Measurements from ENCODE around the gene SLC24A3.
A peak's percentile ranks its signal among the peaks of the same experiment; 100 is the strongest.

Gene SLC24A3

DNA sequence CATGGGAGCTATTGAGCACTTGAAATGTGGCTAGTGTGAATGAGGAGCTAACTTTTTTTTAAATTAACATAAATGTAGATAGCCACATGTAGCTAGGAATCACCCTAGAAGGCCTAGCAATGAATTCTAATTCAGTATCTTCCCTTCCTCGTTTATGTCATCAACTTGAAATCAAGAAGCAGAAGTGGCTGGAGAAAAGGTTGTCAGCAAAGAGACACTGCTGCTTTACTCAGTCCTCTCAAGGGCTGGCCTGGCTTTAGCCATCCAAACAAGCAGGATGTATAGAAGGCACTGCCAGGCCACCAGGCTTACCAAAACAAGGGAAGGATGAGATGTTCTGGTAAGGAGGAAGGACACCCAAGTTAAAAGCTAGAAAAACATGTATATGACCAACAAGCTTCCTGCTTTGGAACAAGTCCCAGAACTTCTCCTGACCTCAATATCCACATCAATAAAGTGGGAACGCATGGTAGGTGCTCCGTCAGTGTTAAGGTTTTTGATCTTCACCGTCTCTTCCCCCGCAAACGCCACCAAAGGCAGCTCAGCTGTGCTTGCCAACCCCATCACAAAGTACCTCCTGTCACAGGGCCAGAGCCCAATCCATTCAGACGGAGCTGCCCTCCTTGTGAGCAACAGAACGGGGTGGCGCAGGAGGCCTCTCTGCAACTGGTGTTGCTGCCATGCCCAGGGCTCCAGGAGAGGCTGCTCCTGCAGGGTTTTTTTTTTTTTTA, 309.8 kb downstream of the SLC24A3 start:
- Mint-ChIP-seq H3K9me3 (no peaks in the 10 kb centered on the region), H3K27me3 (ENCODE audit: low read depth) (no peaks in the 10 kb centered on the region), H3K4me3 (no peak overlapping the region), H3K4me1 (ENCODE audit: low read depth) (no peaks in the 10 kb centered on the region), H3K27ac (no peak overlapping the region), H3K36me3 (ENCODE audit: low read depth) (no peaks in the 10 kb centered on the region)
- DNase-seq (ENCODE audit: low spot score): no peak

DNA sequence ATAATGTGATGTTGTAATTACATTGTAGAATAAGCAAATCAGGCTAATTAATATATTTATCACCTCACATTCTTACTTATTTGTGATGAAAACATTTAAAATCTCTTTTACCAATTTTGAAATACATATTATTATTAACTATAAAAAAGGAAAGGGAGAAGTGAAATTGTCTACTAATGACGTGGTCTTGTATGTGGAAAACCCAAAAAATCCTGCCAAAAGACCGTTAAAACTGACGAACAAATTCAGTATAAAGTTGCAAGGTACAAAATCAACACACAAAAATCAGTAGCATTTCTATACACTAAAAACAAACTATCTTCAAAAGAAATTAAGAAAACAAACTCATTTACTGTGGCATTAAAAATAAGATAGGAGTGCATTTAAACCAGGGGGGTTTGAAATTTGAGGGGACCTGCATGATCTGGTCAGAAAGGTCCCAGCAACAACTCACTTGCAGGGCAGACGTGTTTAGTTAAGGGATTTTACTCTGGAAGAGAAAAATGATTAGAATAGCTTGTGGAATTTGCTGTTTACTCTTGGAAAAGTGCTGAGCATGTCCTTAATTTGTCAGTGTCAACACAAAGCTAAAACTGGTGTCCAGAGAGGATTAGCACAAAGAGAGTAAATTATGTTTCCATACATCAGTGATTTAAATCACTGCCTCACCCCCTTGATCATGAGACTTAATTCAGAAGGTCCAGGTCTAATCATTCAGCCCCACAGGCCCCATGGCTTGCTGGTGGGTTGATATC, 310.6 kb downstream of the SLC24A3 start:
- no peak overlapping the region for H3K27ac Mint-ChIP-seq
- no peaks in the 10 kb centered on the region for H3K4me1 Mint-ChIP-seq (ENCODE audit: low read depth)
- H3K9me3 Mint-ChIP-seq: no peaks in the 10 kb centered on the region
- H3K36me3 Mint-ChIP-seq (ENCODE audit: low read depth): no peaks in the 10 kb centered on the region
- H3K4me3 Mint-ChIP-seq: no peak overlapping the region
- no peaks in the 10 kb centered on the region for H3K27me3 Mint-ChIP-seq (ENCODE audit: low read depth)
- no peak for DNase-seq (ENCODE audit: low spot score)

DNA sequence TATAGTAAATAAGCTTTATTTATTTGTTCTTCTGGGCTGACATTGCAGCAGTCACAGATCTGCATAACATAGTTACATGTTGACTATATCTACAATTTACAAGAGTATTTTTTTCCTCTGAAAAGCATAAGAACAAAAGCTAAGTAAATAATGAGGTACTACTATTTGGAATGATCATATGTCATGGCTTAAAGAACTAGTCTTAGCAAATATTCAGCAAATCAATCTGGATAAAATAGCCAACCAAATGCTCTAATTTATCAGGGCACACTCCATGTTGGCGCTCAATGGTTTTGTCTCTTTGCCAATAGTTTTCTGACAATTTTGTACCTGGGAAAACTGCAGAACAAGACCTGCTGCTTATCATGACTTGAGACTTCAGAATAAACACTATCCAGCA, 312.2 kb downstream of the SLC24A3 start:
- Mint-ChIP-seq H3K4me1 (ENCODE audit: low read depth) (no peaks in the 10 kb centered on the region), H3K27me3 (ENCODE audit: low read depth) (no peaks in the 10 kb centered on the region), H3K27ac (no peak overlapping the region), H3K4me3 (no peak overlapping the region), H3K9me3 (no peaks in the 10 kb centered on the region), H3K36me3 (ENCODE audit: low read depth) (no peaks in the 10 kb centered on the region)
- no peak for DNase-seq (ENCODE audit: low spot score)

DNA sequence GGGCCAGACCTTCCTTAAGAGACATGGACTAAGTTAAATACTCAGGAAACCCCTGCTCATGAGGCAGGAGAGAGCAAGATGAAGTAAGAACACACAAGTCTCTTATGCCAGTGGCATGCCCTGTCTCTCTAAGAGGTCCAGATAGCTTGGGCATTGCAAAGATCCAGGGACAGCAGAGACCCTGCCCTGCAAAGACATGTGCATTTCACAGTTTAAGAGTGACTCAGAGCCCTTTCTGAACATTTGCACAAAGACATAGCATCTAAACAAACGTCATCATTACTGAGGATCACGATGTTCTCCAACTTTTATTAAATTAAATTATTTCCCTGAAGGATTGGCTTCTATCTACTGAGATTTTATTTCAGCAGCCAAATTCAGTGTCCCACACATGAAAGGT, 315.1 kb downstream of the SLC24A3 start:
- H3K36me3 Mint-ChIP-seq (ENCODE audit: low read depth): no peaks in the 10 kb centered on the region
- no peaks in the 10 kb centered on the region for H3K4me1 Mint-ChIP-seq (ENCODE audit: low read depth)
- H3K27ac Mint-ChIP-seq: no peak overlapping the region
- no peaks in the 10 kb centered on the region for H3K9me3 Mint-ChIP-seq
- H3K27me3 Mint-ChIP-seq (ENCODE audit: low read depth): no peaks in the 10 kb centered on the region
- no peak for DNase-seq (ENCODE audit: low spot score)
- H3K4me3 Mint-ChIP-seq: no peak overlapping the region

DNA sequence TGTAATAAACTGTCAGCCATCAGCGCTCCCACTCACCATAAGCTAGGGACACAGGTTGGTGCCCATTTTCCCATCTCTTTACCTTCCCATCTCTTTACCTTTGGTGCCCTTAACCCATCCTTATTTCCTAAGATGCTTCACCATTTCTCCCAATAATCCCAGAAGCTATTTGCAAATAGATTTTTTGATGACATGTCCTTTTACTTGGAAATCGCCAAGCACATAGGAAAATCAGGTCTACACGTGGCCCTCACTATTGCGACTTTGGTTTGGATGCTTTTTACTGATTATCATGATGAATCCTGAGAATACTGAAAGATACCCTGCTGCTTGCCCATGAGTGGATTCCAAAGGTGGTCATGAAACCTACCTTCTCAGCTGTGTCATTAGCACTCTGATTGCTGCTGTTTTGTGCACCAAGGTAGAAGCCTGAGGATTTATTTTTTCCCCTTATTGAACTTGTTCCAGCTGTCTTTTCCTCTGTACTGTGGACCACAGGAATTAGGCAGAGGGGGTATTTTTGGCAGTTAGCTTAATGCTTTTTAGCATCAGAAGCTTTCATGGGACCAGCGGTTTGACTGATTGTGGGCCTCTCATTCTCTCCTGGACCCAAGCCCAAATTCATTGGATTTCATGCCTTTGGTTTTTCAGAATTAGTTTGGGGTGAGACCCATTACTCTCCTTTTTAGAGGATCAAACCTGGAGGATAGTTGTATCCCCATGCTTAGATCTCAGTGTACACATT, 316.0 kb downstream of the SLC24A3 start:
- H3K4me3 Mint-ChIP-seq: no peak overlapping the region
- no peak for DNase-seq (ENCODE audit: low spot score)
- H3K4me1 Mint-ChIP-seq (ENCODE audit: low read depth): no peaks in the 10 kb centered on the region
- no peaks in the 10 kb centered on the region for H3K27me3 Mint-ChIP-seq (ENCODE audit: low read depth)
- H3K9me3 Mint-ChIP-seq: peaks cover 4% of the 10 kb centered on the region
- no peak overlapping the region for H3K27ac Mint-ChIP-seq
- H3K36me3 Mint-ChIP-seq (ENCODE audit: low read depth): no peaks in the 10 kb centered on the region

DNA sequence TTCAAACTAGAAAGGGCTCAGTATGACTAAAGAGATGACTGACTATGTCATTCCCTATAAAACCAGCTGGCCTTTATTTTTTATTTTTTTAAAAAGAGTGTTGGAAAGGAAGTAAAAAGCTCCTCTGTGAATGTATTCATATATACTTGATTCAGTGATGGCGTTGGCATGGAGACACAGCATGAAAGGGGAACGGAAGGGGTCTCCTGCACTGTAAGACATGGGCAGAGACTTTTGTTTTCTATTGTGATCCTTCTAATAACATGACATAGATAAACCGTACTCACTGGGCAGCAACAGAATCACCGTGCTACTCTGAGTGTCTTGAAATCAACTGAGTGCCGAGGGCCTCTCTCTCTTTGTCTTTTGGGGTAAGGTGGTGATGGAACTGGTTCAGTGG, 317.6 kb downstream of the SLC24A3 start:
- no peak overlapping the region for H3K27ac Mint-ChIP-seq
- no peak overlapping the region for H3K4me3 Mint-ChIP-seq
- H3K27me3 Mint-ChIP-seq (ENCODE audit: low read depth): no peaks in the 10 kb centered on the region
- DNase-seq (ENCODE audit: low spot score): no peak
- no peaks in the 10 kb centered on the region for H3K4me1 Mint-ChIP-seq (ENCODE audit: low read depth)
- H3K9me3 Mint-ChIP-seq: peaks cover 4% of the 10 kb centered on the region
- H3K36me3 Mint-ChIP-seq (ENCODE audit: low read depth): no peaks in the 10 kb centered on the region

DNA sequence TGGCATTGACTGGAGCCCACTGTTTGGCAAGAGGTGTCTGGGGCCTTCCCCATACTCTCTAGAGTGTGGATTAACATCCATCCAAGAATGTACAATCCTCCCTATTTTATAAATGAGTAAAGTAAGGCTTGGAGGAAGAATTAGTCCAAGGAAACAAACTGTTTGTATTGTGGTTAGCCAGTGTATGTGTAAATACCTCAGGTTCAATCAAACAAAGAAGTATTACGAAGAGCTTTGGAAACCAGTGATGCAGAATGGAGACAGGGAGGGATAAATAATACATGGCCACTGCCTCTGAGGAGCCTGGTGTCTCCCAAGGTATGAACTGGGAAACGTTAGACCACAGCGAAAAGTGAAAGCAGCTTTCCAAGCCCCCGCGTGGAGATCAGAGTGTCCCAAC, 319.0 kb downstream of the SLC24A3 start:
- no peak overlapping the region for H3K4me3 Mint-ChIP-seq
- no peaks in the 10 kb centered on the region for H3K36me3 Mint-ChIP-seq (ENCODE audit: low read depth)
- peaks cover 4% of the 10 kb centered on the region for H3K9me3 Mint-ChIP-seq
- no peaks in the 10 kb centered on the region for H3K27me3 Mint-ChIP-seq (ENCODE audit: low read depth)
- no peaks in the 10 kb centered on the region for H3K4me1 Mint-ChIP-seq (ENCODE audit: low read depth)
- no peak for DNase-seq (ENCODE audit: low spot score)
- no peak overlapping the region for H3K27ac Mint-ChIP-seq

DNA sequence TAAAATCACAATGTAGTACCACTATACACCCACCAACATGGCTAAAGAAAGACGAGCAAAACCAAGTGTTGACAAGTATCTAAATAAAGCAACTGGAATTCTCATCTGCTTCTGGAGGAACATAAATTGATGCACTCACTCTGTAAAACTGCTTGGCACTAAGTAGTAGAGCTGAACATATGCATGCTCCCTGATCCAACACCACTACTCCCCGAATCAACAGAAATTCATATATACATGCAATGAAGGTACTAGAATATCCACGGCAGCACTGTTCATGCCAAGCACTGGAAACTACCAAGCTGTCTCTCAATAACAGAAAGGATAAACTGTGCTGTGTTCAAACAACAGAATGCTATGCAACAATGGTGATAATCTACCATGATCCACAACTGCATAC, 326.1 kb downstream of the SLC24A3 start:
- H3K4me3 Mint-ChIP-seq: no peak overlapping the region
- no peaks in the 10 kb centered on the region for H3K36me3 Mint-ChIP-seq (ENCODE audit: low read depth)
- H3K27me3 Mint-ChIP-seq (ENCODE audit: low read depth): no peaks in the 10 kb centered on the region
- no peak overlapping the region for H3K27ac Mint-ChIP-seq
- no peaks in the 10 kb centered on the region for H3K9me3 Mint-ChIP-seq
- H3K4me1 Mint-ChIP-seq (ENCODE audit: low read depth): peaks cover 1% of the 10 kb centered on the region
- DNase-seq (ENCODE audit: low spot score): no peak

DNA sequence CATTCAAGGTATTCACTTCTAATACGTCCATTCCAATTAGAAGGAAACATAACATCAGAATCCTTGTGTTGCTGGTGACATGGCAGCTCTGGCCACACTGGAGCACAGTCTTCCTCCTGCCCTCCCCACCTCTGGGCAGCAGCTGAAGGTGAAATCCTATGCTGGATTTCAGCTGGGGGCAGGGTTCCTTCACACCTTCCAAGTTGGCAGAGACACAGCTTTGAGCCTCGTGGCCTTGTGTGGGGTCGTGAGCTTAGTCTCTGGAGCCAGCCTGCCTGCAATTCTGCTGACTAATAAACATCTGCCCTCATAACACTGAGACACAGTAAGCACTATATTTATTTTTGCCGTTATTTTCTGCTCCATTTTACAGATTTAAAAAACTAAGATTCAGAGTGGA, 326.7 kb downstream of the SLC24A3 start:
- H3K4me3 Mint-ChIP-seq: no peak overlapping the region
- H3K4me1 Mint-ChIP-seq (ENCODE audit: low read depth): peaks cover 1% of the 10 kb centered on the region
- DNase-seq (ENCODE audit: low spot score): no peak
- H3K27me3 Mint-ChIP-seq (ENCODE audit: low read depth): no peaks in the 10 kb centered on the region
- no peak overlapping the region for H3K27ac Mint-ChIP-seq
- H3K36me3 Mint-ChIP-seq (ENCODE audit: low read depth): no peaks in the 10 kb centered on the region
- no peaks in the 10 kb centered on the region for H3K9me3 Mint-ChIP-seq

DNA sequence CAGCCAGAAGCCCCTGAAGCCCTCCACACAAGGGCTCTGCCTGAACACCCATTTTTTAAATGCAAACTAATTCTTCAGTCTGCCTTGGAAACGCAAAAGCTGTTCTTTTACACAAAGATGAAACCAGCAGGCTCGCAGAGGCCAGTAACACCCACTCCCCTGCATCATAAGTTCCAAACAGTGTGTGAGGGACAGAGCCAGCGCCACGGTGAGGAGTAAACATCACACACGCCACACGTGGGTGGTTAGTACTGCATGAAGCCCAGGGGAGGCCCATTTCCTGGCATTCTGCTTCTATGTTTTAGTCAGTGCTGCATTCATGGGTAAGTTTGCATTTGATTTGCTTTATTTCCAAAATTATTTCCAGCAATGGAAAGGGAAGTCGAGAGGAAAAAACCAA, 327.9 kb downstream of the SLC24A3 start:
- Mint-ChIP-seq H3K27ac (no peak overlapping the region), H3K27me3 (ENCODE audit: low read depth) (no peaks in the 10 kb centered on the region), H3K4me1 (ENCODE audit: low read depth) (peaks cover 1% of the 10 kb centered on the region), H3K9me3 (no peaks in the 10 kb centered on the region), H3K36me3 (ENCODE audit: low read depth) (no peaks in the 10 kb centered on the region), H3K4me3 (no peak overlapping the region)
- DNase-seq (ENCODE audit: low spot score): peak; percentile 67

DNA sequence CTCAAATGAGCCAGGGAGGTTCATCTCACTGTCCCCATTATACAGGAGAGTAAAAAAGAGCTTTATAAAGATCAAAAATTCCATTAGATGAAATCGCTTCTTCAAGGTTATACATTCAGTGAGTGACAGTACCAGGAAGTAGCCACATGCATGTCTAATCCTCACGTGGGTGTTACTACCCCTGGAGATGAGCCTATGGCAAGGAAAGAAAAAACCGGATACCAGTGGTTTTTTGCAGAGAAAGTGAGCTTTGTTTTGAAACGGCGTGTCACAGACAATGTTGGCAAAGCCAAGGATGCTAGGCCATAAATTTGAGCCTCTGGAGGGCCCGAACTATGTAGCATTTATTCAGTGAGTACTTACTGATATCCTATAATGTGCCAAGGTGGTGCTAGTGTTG, 330.7 kb downstream of the SLC24A3 start:
- DNase-seq (ENCODE audit: low spot score): no peak
- Mint-ChIP-seq H3K27ac (no peak overlapping the region), H3K36me3 (ENCODE audit: low read depth) (no peaks in the 10 kb centered on the region), H3K4me1 (ENCODE audit: low read depth) (peaks cover 1% of the 10 kb centered on the region), H3K9me3 (no peaks in the 10 kb centered on the region), H3K27me3 (ENCODE audit: low read depth) (no peaks in the 10 kb centered on the region), H3K4me3 (peak overlapping the region; percentile 13)

DNA sequence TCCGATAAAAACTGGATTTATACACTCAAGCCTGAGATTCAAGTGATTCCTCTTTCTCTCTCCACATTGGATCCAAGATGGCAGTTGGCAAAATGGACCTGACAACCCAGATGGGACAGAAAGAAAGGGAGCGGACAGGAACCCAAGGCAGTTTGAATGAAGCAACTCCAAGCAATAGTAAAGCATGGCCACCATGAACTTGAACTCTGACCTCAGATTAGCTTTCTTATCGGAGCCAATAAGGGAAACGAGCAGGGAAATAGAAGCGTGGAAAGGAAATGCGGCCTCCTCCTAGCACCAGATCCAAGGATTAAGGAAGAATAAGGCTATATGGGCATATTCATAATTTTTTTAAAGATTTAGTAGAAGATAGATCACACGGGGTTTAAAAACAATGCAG, 332.2 kb downstream of the SLC24A3 start:
- H3K27ac Mint-ChIP-seq: no peak overlapping the region
- H3K36me3 Mint-ChIP-seq (ENCODE audit: low read depth): no peaks in the 10 kb centered on the region
- H3K9me3 Mint-ChIP-seq: no peaks in the 10 kb centered on the region
- H3K4me1 Mint-ChIP-seq (ENCODE audit: low read depth): peaks cover 1% of the 10 kb centered on the region
- H3K4me3 Mint-ChIP-seq: no peak overlapping the region
- H3K27me3 Mint-ChIP-seq (ENCODE audit: low read depth): no peaks in the 10 kb centered on the region
- no peak for DNase-seq (ENCODE audit: low spot score)

DNA sequence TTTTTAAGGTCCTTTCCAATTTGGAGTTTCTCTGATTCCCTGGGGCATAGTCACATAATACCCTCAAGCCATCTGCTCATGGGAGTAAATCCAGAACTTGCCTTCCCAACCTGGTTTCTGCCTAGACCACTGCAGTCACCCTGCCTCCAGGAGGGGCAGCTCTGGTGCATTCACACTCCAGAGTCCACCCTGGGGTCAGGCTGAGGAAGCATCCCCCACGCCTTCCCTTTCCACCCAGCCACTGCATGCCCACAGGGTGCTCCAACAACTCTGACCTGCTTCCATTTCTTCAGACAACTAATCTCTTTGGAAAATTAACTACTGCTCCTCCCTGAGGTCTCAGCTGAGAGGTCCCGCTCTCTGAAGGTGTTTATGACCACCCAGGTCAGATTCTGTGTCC, 334.2 kb downstream of the SLC24A3 start:
- no peak for DNase-seq (ENCODE audit: low spot score)
- H3K4me1 Mint-ChIP-seq (ENCODE audit: low read depth): no peaks in the 10 kb centered on the region
- H3K27me3 Mint-ChIP-seq (ENCODE audit: low read depth): no peaks in the 10 kb centered on the region
- no peak overlapping the region for H3K27ac Mint-ChIP-seq
- H3K36me3 Mint-ChIP-seq (ENCODE audit: low read depth): no peaks in the 10 kb centered on the region
- no peak overlapping the region for H3K4me3 Mint-ChIP-seq
- no peaks in the 10 kb centered on the region for H3K9me3 Mint-ChIP-seq

DNA sequence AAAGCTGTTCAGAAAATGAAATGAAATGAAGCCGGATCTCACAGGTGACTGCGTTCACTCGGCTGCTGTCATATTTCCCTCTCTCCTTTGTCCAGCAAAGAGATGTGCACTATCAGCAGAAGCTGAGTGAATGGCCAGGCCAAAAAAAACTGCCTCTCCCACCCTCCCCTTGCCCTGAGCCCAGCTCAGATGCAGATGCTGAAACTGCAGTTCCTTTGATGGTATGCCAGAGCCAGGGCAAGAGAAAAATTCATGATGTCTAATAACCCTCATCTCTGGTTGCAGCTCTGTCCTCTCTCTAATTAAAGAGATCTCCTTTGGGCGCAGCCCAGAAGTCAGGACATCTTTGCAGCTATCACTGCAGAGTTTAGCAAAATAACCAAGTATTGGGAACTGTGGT, 335.1 kb downstream of the SLC24A3 start:
- H3K9me3 Mint-ChIP-seq: no peaks in the 10 kb centered on the region
- H3K27ac Mint-ChIP-seq: no peak overlapping the region
- H3K36me3 Mint-ChIP-seq (ENCODE audit: low read depth): no peaks in the 10 kb centered on the region
- no peak for DNase-seq (ENCODE audit: low spot score)
- H3K4me3 Mint-ChIP-seq: no peak overlapping the region
- no peaks in the 10 kb centered on the region for H3K4me1 Mint-ChIP-seq (ENCODE audit: low read depth)
- H3K27me3 Mint-ChIP-seq (ENCODE audit: low read depth): no peaks in the 10 kb centered on the region
